ENCODE measurements around the gene ZDHHC22.
"Not testable (repeated sequence)": the region's sequence is repeated elsewhere in the genome, so short reads cannot be mapped to it uniquely, and the experiment has no call there.

DNA sequence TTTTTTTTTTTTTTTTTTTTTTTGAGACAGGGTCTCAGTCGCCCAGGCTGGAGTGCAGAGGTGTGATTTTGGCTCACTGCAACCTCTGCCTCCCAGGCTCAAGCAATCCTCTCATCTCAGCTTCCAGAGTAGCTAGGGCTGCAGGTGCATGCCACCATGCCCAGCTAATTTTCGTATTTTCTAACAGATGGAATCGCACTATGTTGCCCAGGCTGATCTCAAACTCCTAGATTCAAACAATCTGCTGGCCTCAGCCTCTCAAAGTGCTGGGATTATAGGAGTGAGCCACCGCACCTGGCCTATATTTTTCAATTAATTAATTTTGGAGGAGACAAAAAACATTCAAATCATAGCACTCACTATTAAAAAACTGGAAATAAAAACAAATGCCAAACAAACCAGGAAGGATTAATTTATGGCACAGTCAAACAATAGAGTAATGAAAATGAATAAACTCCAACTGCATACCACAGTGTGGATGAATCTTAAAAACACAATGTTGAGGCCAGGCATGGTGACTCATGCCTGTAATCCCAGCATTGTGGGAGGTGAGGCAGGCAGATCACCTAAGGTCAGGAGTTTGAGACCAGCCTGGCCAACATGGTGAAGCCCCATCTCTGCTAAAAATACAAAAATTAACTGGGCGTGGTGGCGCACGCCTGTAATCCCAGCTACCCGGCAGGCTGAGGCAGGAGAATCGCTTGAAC, 32.5 kb upstream of the ZDHHC22 start:
- not testable (repeated sequence) for TF ChIP-seq CTCF (conservative IDR thresholded peaks at IDR 0.05; ENCODE audit: low read depth in 2 of 2); EZH2 (IDR thresholded peaks at IDR 0.05; ENCODE audit: low read depth, unreplicated experiment); POLR2AphosphoS5 (IDR thresholded peaks at IDR 0.05; ENCODE audit: low read depth); REST (IDR thresholded peaks at IDR 0.05; ENCODE audit: unreplicated experiment); CREB1 (CRISPR knock-in tag; IDR thresholded peaks at IDR 0.05; ENCODE audit: low read depth); EZH2phosphoT487 (IDR thresholded peaks at IDR 0.05; ENCODE audit: unreplicated experiment); JUNB (IDR thresholded peaks at IDR 0.05; ENCODE audit: unreplicated experiment); ETS1 (IDR thresholded peaks at IDR 0.05); ZNF331 (CRISPR knock-in tag; IDR thresholded peaks at IDR 0.05; ENCODE audit: low read depth); NANOG (IDR thresholded peaks at IDR 0.05; ENCODE audit: borderline replicate concordance); ZNF114 (CRISPR knock-in tag; IDR thresholded peaks at IDR 0.05); STAT1 (IDR thresholded peaks at IDR 0.05; ENCODE audit: unreplicated experiment)
- TF ChIP-seq, protein P1, sequence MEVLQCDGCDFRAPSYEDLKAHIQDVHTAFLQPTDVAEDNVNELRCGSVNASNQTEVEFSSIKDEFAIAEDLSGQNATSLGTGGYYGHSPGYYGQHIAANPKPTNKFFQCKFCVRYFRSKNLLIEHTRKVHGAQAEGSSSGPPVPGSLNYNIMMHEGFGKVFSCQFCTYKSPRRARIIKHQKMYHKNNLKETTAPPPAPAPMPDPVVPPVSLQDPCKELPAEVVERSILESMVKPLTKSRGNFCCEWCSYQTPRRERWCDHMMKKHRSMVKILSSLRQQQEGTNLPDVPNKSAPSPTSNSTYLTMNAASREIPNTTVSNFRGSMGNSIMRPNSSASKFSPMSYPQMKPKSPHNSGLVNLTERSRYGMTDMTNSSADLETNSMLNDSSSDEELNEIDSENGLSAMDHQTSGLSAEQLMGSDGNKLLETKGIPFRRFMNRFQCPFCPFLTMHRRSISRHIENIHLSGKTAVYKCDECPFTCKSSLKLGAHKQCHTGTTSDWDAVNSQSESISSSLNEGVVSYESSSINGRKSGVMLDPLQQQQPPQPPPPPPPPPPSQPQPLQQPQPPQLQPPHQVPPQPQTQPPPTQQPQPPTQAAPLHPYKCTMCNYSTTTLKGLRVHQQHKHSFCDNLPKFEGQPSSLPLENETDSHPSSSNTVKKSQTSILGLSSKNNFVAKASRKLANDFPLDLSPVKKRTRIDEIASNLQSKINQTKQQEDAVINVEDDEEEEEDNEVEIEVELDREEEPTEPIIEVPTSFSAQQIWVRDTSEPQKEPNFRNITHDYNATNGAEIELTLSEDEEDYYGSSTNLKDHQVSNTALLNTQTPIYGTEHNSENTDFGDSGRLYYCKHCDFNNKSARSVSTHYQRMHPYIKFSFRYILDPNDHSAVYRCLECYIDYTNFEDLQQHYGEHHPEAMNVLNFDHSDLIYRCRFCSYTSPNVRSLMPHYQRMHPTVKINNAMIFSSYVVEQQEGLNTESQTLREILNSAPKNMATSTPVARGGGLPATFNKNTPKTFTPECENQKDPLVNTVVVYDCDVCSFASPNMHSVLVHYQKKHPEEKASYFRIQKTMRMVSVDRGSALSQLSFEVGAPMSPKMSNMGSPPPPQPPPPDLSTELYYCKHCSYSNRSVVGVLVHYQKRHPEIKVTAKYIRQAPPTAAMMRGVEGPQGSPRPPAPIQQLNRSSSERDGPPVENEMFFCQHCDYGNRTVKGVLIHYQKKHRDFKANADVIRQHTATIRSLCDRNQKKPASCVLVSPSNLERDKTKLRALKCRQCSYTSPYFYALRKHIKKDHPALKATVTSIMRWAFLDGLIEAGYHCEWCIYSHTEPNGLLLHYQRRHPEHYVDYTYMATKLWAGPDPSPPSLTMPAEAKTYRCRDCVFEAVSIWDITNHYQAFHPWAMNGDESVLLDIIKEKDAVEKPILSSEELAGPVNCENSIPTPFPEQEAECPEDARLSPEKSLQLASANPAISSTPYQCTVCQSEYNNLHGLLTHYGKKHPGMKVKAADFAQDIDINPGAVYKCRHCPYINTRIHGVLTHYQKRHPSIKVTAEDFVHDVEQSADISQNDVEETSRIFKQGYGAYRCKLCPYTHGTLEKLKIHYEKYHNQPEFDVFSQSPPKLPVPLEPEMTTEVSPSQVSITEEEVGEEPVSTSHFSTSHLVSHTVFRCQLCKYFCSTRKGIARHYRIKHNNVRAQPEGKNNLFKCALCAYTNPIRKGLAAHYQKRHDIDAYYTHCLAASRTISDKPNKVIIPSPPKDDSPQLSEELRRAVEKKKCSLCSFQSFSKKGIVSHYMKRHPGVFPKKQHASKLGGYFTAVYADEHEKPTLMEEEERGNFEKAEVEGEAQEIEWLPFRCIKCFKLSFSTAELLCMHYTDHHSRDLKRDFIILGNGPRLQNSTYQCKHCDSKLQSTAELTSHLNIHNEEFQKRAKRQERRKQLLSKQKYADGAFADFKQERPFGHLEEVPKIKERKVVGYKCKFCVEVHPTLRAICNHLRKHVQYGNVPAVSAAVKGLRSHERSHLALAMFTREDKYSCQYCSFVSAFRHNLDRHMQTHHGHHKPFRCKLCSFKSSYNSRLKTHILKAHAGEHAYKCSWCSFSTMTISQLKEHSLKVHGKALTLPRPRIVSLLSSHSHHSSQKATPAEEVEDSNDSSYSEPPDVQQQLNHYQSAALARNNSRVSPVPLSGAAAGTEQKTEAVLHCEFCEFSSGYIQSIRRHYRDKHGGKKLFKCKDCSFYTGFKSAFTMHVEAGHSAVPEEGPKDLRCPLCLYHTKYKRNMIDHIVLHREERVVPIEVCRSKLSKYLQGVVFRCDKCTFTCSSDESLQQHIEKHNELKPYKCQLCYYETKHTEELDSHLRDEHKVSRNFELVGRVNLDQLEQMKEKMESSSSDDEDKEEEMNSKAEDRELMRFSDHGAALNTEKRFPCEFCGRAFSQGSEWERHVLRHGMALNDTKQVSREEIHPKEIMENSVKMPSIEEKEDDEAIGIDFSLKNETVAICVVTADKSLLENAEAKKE (CRISPR knock-in tag; IDR thresholded peaks at IDR 0.05), result not testable (repeated sequence)
